CD4-positive, alpha-beta T cell (primary cell): ENCODE data around the gene ADK. TPM values are rescaled to one million over a fixed set of nuclear protein-coding genes. Genes with fewer than 3 reads are reported as not detected.

Experiments used
- ATAC-seq: fragments of 200-7000 bp; cut with Tn5 transposase; one replicate; pipeline ENCODE4 v1.10.0; 2022; ENCODE audit warnings: mild to moderate bottlenecking; ENCODE audit not compliant: poor library complexity
- CTCF ChIA-PET: fragments of 350-600 bp; sonication (Branson Sonifier 250); formaldehyde crosslinking; loops from one replicate; lab custom pipeline; 2021; ENCODE audit warnings: antibody characterized with exemption, inconsistent platforms; lab: Charles Lee
- POLR2A ChIA-PET: fragments of 350-600 bp; sonication (Branson Sonifier 250); formaldehyde crosslinking; loops from one replicate; lab custom pipeline; 2021; ENCODE audit warnings: antibody characterized with exemption, inconsistent platforms; lab: Charles Lee
- DNase-seq, 14 experiments: peaks; one replicate each; pipeline ENCODE4 v3.0.0-alpha.2; 2013 to 2020; ENCODE audit warnings: mixed read lengths in 2 of 14
- H3K27ac ChIP-seq, 2 donors: one replicate each; pipeline versions ENCODE4 v1.5.1 to v1.7.0; 2013; ENCODE audit warnings: low read length in 2 of 2, low read depth in 1 of 2, mild to moderate bottlenecking in 1 of 2
- H3K27me3 ChIP-seq, 2 experiments: 1 replicate in 1 of 2; 2 replicates in 1 of 2; pipeline versions ENCODE4 v1.6.1 to v1.7.0; 2013; ENCODE audit warnings: low read length in 2 of 2, control low read depth in 1 of 2, mild to moderate bottlenecking in 1 of 2, moderate library complexity in 1 of 2; ENCODE audit not compliant: insufficient read depth in 2 of 2, control insufficient read depth in 1 of 2
- H3K36me3 ChIP-seq: one replicate; pipeline ENCODE4 v1.6.1; 2013; ENCODE audit warnings: low read length, control low read depth; ENCODE audit not compliant: insufficient read depth
- H3K4me1 ChIP-seq: one replicate; pipeline ENCODE4 v1.6.1; 2013; ENCODE audit warnings: low read length, control low read depth; ENCODE audit not compliant: insufficient read depth
- H3K4me3 ChIP-seq: one replicate; pipeline ENCODE4 v1.5.1; 2013; ENCODE audit warnings: mild to moderate bottlenecking, low read length, moderate library complexity
- H3K9me3 ChIP-seq, 2 experiments: 1 replicate in 1 of 2; 2 replicates in 1 of 2; pipeline versions ENCODE4 v1.6.1 to v1.7.0; 2013; ENCODE audit warnings: low read length in 2 of 2, mild to moderate bottlenecking in 2 of 2, control low read depth in 1 of 2, moderate library complexity in 1 of 2; ENCODE audit not compliant: control insufficient read depth in 1 of 2, insufficient read depth in 1 of 2
- H3K27ac Mint-ChIP-seq: one replicate; pipeline ENCODE4 v1.8.0; 2020; ENCODE audit warnings: mixed read lengths
- H3K27me3 Mint-ChIP-seq: one replicate; pipeline ENCODE4 v1.8.0; 2021; ENCODE audit warnings: mixed read lengths
- H3K36me3 Mint-ChIP-seq: one replicate; pipeline ENCODE4 v1.8.0; 2021; ENCODE audit warnings: low read depth, mixed read lengths
- H3K4me1 Mint-ChIP-seq: one replicate; pipeline ENCODE4 v1.8.0; 2021; ENCODE audit warnings: low read depth, mixed read lengths
- H3K4me3 Mint-ChIP-seq: one replicate; pipeline ENCODE4 v1.8.0; 2020; ENCODE audit warnings: mild to moderate bottlenecking, mixed read lengths
- H3K9me3 Mint-ChIP-seq: one replicate; pipeline ENCODE4 v1.8.0; 2020; ENCODE audit warnings: mixed read lengths
- CTCF ChIP-seq: fragments of 200-600 bp; IDR thresholded peaks from one replicate; pipeline ENCODE4 v1.8.0; 2022; ENCODE audit warnings: antibody characterized with exemption, mild to moderate bottlenecking
- intact Hi-C, 2 experiments: fragments of 100-400 bp; cut with DNase I in 1 of 2; cut with micrococcal nuclease in 1 of 2; formaldehyde crosslinking; loops; one replicate each; pipeline versions ENCODE4 v1.15.1 to v1.9.0; 2023 to 2025; cut with DNase I, micrococcal nuclease
- total RNA-seq, 174 experiments: library from RNA in 2 of 174; stranded (reverse) in 2 of 174; gene quantifications; one replicate each; pipeline ENCODE4 v1.2.3 and lab custom pipeline; 2021 to 2026

Gene ADK
- total RNA-seq, 2 experiments from 2014 or later, result 15.3 to 17.6 TPM

DNA sequence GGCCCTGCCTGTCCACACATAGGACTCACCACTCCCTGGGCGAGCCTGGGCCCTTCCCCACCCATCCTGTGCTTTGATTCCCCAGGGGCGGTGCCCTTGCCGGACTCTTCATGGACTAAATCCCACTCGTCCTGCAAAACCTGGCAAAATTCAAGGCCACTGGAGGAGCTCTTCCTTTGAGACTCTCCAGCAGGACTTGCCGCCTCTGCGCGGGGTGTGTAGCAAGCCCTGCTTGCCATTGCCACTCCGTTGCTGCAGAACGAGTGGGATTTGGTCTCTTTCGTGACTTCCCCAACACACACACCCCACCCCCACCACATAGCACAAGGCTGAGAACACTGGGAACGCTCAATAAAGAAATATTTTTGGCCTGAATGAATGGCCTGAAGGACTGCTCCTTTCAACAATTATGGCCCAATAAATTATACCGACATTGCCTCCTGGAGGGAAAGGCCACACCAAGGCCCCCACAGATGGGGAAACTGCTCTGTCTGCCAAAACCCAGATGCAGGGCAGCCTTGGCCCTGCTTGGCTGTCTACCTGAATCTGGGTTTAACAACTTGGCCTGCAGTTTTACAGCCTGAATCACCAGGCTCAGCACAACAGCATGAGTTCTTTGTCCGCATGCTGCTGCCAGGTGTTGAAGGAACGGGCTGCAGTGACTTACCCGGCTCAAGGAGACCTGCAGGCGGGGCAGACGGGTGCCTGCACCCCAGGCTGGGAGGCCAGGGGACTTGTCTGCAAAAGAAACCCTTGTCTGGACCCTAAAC, 602.6 kb downstream of the ADK start:
- Histone ChIP-seq H3K27me3 (no peaks in the 10 kb centered on the region), H3K27ac (no peak overlapping the region), H3K4me3 (no peak overlapping the region), H3K36me3 (no peaks in the 10 kb centered on the region), H3K9me3 (peaks cover 0 to 4% of the 10 kb centered on the region in 2 experiments), H3K4me1 (peaks cover 3% of the 10 kb centered on the region)
- intact Hi-C loops, result no loop called here
- no peak overlapping the region for H3K27ac Mint-ChIP-seq
- ChIA-PET POLR2A (no interaction called here), CTCF (no interaction called here)
- H3K4me1 Mint-ChIP-seq, result no peaks in the 10 kb centered on the region
- H3K27me3 Mint-ChIP-seq, result no peaks in the 10 kb centered on the region
- no peak for ATAC-seq
- DNase-seq, result no peak
- H3K36me3 Mint-ChIP-seq, result no peaks in the 10 kb centered on the region
- TF ChIP-seq CTCF, result no peak
- H3K4me3 Mint-ChIP-seq, result no peak overlapping the region
- H3K9me3 Mint-ChIP-seq, result no peaks in the 10 kb centered on the region

- no peak overlapping the region for H3K4me3 ChIP-seq
- H3K36me3 ChIP-seq, result no peaks in the 10 kb centered on the region
- peaks cover 0 to 4% of the 10 kb centered on the region in 2 experiments for H3K9me3 ChIP-seq
- no peak for TF ChIP-seq CTCF
- Mint-ChIP-seq H3K27me3 (no peaks in the 10 kb centered on the region), H3K36me3 (no peaks in the 10 kb centered on the region), H3K4me3 (no peak overlapping the region), H3K4me1 (no peaks in the 10 kb centered on the region), H3K27ac (no peak overlapping the region), H3K9me3 (no peaks in the 10 kb centered on the region)
- POLR2A ChIA-PET, result no interaction called here
- intact Hi-C loops, result no loop called here
- no peaks in the 10 kb centered on the region for H3K27me3 ChIP-seq
- CTCF ChIA-PET, result no interaction called here
- no peak overlapping the region for H3K27ac ChIP-seq
- ATAC-seq (no peak), DNase-seq (no peak)
- H3K4me1 ChIP-seq, result peaks cover 3% of the 10 kb centered on the region
These were observed 603.4 kb downstream of the ADK start for GRCh38 chr10:74754381-74754821.

DNA sequence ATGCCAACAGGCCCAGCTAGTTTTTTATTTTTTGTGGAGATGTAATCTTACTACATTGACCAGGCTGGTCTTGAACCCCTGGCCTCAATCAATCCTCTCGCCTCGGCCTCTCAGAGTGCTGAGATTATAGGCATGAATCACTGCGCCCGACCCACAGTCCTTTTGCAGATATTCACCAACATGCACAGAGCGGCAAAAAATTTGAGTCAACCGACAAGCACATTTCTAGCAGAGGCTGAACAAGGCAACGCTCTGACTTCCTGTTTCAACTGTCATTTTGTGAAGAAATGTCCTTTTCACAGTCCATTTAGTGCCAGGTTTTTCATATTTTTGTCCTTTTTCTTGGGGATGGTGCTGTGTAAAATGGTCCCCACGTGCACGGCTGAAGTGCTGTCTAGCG, 604.3 kb downstream of the ADK start:
- no peak for TF ChIP-seq CTCF
- ChIA-PET CTCF (no interaction called here), POLR2A (no interaction called here)
- Histone ChIP-seq H3K4me1 (peaks cover 3% of the 10 kb centered on the region), H3K27ac (no peak overlapping the region), H3K36me3 (no peaks in the 10 kb centered on the region), H3K4me3 (no peak overlapping the region), H3K9me3 (peaks cover 0 to 4% of the 10 kb centered on the region in 2 experiments), H3K27me3 (no peaks in the 10 kb centered on the region)
- Mint-ChIP-seq H3K27me3 (no peaks in the 10 kb centered on the region), H3K4me1 (no peaks in the 10 kb centered on the region), H3K4me3 (no peak overlapping the region), H3K9me3 (no peaks in the 10 kb centered on the region), H3K36me3 (no peaks in the 10 kb centered on the region), H3K27ac (no peak overlapping the region)
- intact Hi-C loops, result no loop called here
- DNase-seq (no peak), ATAC-seq (no peak)

Other genes with a start within 250 kb of the ADK start
- gene PLAU, start 240.1 kb upstream of the ADK start, total RNA-seq, result not detected
- gene VCL, start 153.1 kb upstream of the ADK start, total RNA-seq, result 10 to 100 TPM; 18.5 to 19.7 TPM
- 10 to 100 TPM; 14.8 to 17.6 TPM for gene AP3M1, start 393 bp upstream of the ADK start, total RNA-seq